ENCODE measurements around the gene MGME1. TPM values are rescaled to one million over a fixed set of nuclear protein-coding genes. Genes with fewer than 3 reads are reported as not detected.

The MGME1 gene
- total and polyA plus RNA-seq, 2 of the 13 experiments (the other 11 are each of a cell fraction or from before 2014, with no cell fraction given) = 36.7 to 66.6 TPM

GRCh38 chr20:18007534-18008292 is 38.9 kb downstream of the MGME1 start (continued):
- TF ChIP-seq ZFP91 (CRISPR knock-in tag; IDR thresholded peaks at IDR 0.05; ENCODE audit: borderline replicate concordance) (no peak; the same call in 1 of the 2 replicates), ZNF776 (CRISPR knock-in tag; IDR thresholded peaks at IDR 0.05) (peak; percentile 86), AGO1 (IDR thresholded peaks at IDR 0.05; ENCODE audit: low read depth, low read length, poor library complexity, severe bottlenecking) (peak; percentile 64), ZNF224 (CRISPR knock-in tag; IDR thresholded peaks at IDR 0.05) (no peak), PPARG (CRISPR knock-in tag; conservative IDR thresholded peaks at IDR 0.05) (no peak), KDM3A (CRISPR knock-in tag; IDR thresholded peaks at IDR 0.05; ENCODE audit: low read depth) (peak; percentile 44; the same call in 1 of the 2 replicates), KMT2A (CRISPR knock-in tag; IDR thresholded peaks at IDR 0.05) (no peak), ZNF207 (IDR thresholded peaks at IDR 0.05; ENCODE audit: borderline replicate concordance) (no peak), SP140L (CRISPR knock-in tag; IDR thresholded peaks at IDR 0.05; ENCODE audit: borderline replicate concordance) (no peak), ZNF773 (CRISPR knock-in tag; IDR thresholded peaks at IDR 0.05; ENCODE audit: borderline replicate concordance) (no peak), SP5 (CRISPR knock-in tag; IDR thresholded peaks at IDR 0.05; ENCODE audit: borderline replicate concordance, low read depth) (no peak), ATF1 (CRISPR knock-in tag; IDR thresholded peaks at IDR 0.05) (no peak), ZNF549 (CRISPR knock-in tag; IDR thresholded peaks at IDR 0.05) (no peak), TP53 (CRISPR knock-in tag; conservative IDR thresholded peaks at IDR 0.05) (no peak), NFATC3 (CRISPR knock-in tag; IDR thresholded peaks at IDR 0.05) (no peak), ZNF280B (CRISPR knock-in tag; IDR thresholded peaks at IDR 0.05; ENCODE audit: borderline replicate concordance) (peak; percentile 97), NR2F2 (IDR thresholded peaks at IDR 0.05; ENCODE audit: borderline replicate concordance, low read depth) (no peak), DMAP1 (CRISPR knock-in tag; IDR thresholded peaks at IDR 0.05) (no peak)
- TF ChIP-seq, protein P1, sequence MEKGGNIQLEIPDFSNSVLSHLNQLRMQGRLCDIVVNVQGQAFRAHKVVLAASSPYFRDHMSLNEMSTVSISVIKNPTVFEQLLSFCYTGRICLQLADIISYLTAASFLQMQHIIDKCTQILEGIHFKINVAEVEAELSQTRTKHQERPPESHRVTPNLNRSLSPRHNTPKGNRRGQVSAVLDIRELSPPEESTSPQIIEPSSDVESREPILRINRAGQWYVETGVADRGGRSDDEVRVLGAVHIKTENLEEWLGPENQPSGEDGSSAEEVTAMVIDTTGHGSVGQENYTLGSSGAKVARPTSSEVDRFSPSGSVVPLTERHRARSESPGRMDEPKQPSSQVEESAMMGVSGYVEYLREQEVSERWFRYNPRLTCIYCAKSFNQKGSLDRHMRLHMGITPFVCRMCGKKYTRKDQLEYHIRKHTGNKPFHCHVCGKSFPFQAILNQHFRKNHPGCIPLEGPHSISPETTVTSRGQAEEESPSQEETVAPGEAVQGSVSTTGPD (CRISPR knock-in tag; IDR thresholded peaks at IDR 0.05) = no peak
- TF ChIP-seq, protein P2, sequence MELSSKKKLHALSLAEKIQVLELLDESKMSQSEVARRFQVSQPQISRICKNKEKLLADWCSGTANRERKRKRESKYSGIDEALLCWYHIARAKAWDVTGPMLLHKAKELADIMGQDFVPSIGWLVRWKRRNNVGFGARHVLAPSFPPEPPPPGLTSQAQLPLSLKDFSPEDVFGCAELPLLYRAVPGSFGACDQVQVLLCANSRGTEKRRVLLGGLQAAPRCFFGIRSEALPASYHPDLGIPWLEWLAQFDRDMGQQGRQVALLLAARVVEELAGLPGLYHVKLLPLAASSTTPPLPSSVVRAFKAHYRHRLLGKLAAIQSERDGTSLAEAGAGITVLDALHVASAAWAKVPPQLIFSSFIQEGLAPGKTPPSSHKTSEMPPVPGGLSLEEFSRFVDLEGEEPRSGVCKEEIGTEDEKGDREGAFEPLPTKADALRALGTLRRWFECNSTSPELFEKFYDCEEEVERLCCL (CRISPR knock-in tag; IDR thresholded peaks at IDR 0.05; ENCODE audit: borderline replicate concordance) = no peak
- TF ChIP-seq, protein P3, sequence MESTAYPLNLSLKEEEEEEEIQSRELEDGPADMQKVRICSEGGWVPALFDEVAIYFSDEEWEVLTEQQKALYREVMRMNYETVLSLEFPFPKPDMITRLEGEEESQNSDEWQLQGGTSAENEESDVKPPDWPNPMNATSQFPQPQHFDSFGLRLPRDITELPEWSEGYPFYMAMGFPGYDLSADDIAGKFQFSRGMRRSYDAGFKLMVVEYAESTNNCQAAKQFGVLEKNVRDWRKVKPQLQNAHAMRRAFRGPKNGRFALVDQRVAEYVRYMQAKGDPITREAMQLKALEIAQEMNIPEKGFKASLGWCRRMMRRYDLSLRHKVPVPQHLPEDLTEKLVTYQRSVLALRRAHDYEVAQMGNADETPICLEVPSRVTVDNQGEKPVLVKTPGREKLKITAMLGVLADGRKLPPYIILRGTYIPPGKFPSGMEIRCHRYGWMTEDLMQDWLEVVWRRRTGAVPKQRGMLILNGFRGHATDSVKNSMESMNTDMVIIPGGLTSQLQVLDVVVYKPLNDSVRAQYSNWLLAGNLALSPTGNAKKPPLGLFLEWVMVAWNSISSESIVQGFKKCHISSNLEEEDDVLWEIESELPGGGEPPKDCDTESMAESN (CRISPR knock-in tag; conservative IDR thresholded peaks at IDR 0.05) = no peak

Measured in HepG2 (cell line).